HepG2 (cell line): ENCODE results near the gene RAET1L. TPM values are rescaled to one million over a fixed set of nuclear protein-coding genes. Genes with fewer than 3 reads are reported as not detected.

Source experiments
- ATAC-seq: fragments of 200-7000 bp; cut with Tn5 transposase; 3 replicates; pipeline ENCODE4 v1.9.1; 2020; ENCODE audit warnings: mild to moderate bottlenecking, moderate library complexity
- BruUV-seq: library from RNA; stranded (reverse); fragments of 400-500 nt; replicated peaks from 2 replicates; lab custom pipeline; 2021; lab: Mats Ljungman, UMichigan
- CTCF ChIA-PET: fragments of 300-600 bp; formaldehyde crosslinking; extraction: SDS; loops from one replicate; lab custom pipeline; 2021; ENCODE audit warnings: low total read pairs, inconsistent platforms, low intra/inter-chr PET ratio; lab: Yijun Ruan, JAX
- POLR2A ChIA-PET: fragments of 350-600 bp; sonication (Branson Sonifier 250); formaldehyde crosslinking; loops from one replicate; lab custom pipeline; 2020; ENCODE audit warnings: antibody characterized with exemption, inconsistent platforms; lab: Yijun Ruan, JAX
- DNase-seq: peaks from one replicate; pipeline ENCODE4 v3.0.0-alpha.2; 2015; ENCODE audit warnings: low spot score
- FAIRE-seq: peaks from 3 replicates; lab custom pipeline; 2011; peaks lifted over from hg19 to GRCh38; lab: Jason Lieb, UNC
- H2AFZ ChIP-seq: one replicate; pipeline ENCODE4 v1.6.1; 2011; ENCODE audit warnings: low read length, inconsistent platforms
- H3K27ac ChIP-seq: fragments of 300-600 bp; 3 replicates; pipeline ENCODE4 v1.8.0; 2011; ENCODE audit warnings: mixed run types, mild to moderate bottlenecking, mixed read lengths, low read length, inconsistent platforms; ENCODE audit not compliant: insufficient read depth; ENCODE audit errors: extremely low read length
- H3K27me3 ChIP-seq, 2 experiments: fragments of 200-600 bp in 1 of 2; 2 replicates in 1 of 2; 3 replicates in 1 of 2; pipeline versions ENCODE4 v1.6.0 to v1.8.0; 2011; ENCODE audit warnings: low read length in 2 of 2, mild to moderate bottlenecking in 2 of 2, moderate library complexity in 2 of 2, inconsistent platforms in 1 of 2; ENCODE audit not compliant: insufficient read depth in 2 of 2, control insufficient read depth in 1 of 2
- H3K36me3 ChIP-seq, 2 experiments: fragments of 200-600 bp in 1 of 2; replicated peaks in 1 of 2; 2 replicates in 1 of 2; 3 replicates in 1 of 2; pipeline versions ENCODE4 v1.5.1 to v1.8.0; 2011; ENCODE audit warnings: low read length in 2 of 2, inconsistent platforms in 1 of 2; ENCODE audit not compliant: insufficient read depth in 2 of 2, control insufficient read depth in 1 of 2
- H3K4me1 ChIP-seq: 2 replicates; pipeline ENCODE4 v1.5.1; 2012; ENCODE audit warnings: low read length, inconsistent platforms; ENCODE audit not compliant: insufficient read depth
- H3K4me2 ChIP-seq: 2 replicates; pipeline ENCODE4 v1.6.0; 2011; ENCODE audit warnings: low read depth, low read length, inconsistent platforms
- H3K4me3 ChIP-seq, 3 experiments: fragments of 200-600 bp in 1 of 3; sonication (generic), shearing (Covaris generic) in 1 of 3; replicated peaks in 1 of 3; 2 replicates each; pipeline ENCODE4 v1.5.1; 2011 to 2016; ENCODE audit warnings: low read length in 3 of 3, inconsistent platforms in 2 of 3, low read depth in 2 of 3, mild to moderate bottlenecking in 2 of 3, control low read depth in 1 of 3, mixed read lengths in 1 of 3; ENCODE audit not compliant: insufficient read depth in 1 of 3
- H3K79me2 ChIP-seq: one replicate; pipeline ENCODE4 v1.6.1; 2011; ENCODE audit warnings: low read length, inconsistent platforms; ENCODE audit not compliant: insufficient read depth
- H3K9ac ChIP-seq: 2 replicates; pipeline ENCODE4 v1.6.0; 2011; ENCODE audit warnings: mild to moderate bottlenecking, low read depth, low read length, inconsistent platforms; ENCODE audit not compliant: insufficient read depth
- H3K9me3 ChIP-seq: 2 replicates; pipeline ENCODE4 v1.5.1; 2012; ENCODE audit warnings: mild to moderate bottlenecking, low read length
- H4K20me1 ChIP-seq: 2 replicates; pipeline ENCODE4 v1.6.0; 2011; ENCODE audit warnings: inconsistent platforms, mild to moderate bottlenecking, low read length, moderate library complexity; ENCODE audit not compliant: insufficient read depth
- ATRX ChIP-seq: sonication (generic); formaldehyde crosslinking; IDR thresholded peaks from 2 replicates; pipeline ENCODE4 v1.4.0; 2020; ENCODE audit warnings: missing genetic modification reagents, borderline replicate concordance
- HNF4G ChIP-seq, 2 experiments: sonication (generic) in 1 of 2; formaldehyde crosslinking in 1 of 2; IDR thresholded peaks; 2 replicates each; pipeline versions ENCODE4 v1.4.0 to v1.6.1; 2011 to 2020; ENCODE audit warnings: borderline replicate concordance in 2 of 2, low read depth in 2 of 2, mild to moderate bottlenecking in 2 of 2, low read length in 1 of 2, missing genetic modification reagents in 1 of 2, moderate library complexity in 1 of 2
- MIER2 ChIP-seq: IDR thresholded peaks from 2 replicates; pipeline ENCODE4 v1.6.1; 2016; ENCODE audit warnings: missing biosample characterization, missing genetic modification reagents
- ZNF816 ChIP-seq: sonication (generic); formaldehyde crosslinking; IDR thresholded peaks from 2 replicates; pipeline ENCODE4 v1.8.0; 2022; ENCODE audit warnings: missing genetic modification reagents, mild to moderate bottlenecking, borderline replicate concordance
- ZNF891 ChIP-seq: sonication (generic); formaldehyde crosslinking; IDR thresholded peaks from 2 replicates; pipeline ENCODE4 v1.5.0; 2020; ENCODE audit warnings: mild to moderate bottlenecking, missing genetic modification reagents
- ZSCAN9 ChIP-seq: IDR thresholded peaks from 2 replicates; pipeline ENCODE4 v1.6.1; 2016; ENCODE audit warnings: borderline replicate concordance
- ZZZ3 ChIP-seq: sonication (generic); formaldehyde crosslinking; IDR thresholded peaks from 2 replicates; pipeline ENCODE4 v1.4.0; 2020; ENCODE audit warnings: missing genetic modification reagents, mild to moderate bottlenecking, borderline replicate concordance
- WGBS: methylation state at CpG from one replicate; pipeline ENCODE4 v1.1.6; 2017; ENCODE audit warnings: low lambda C conversion rate; 5-methylcytosine and 5-hydroxymethylcytosine counted together
- in situ Hi-C: cut with HindIII; loops from 2 replicates; pipeline ENCODE4 v1.10.0; 2017; ENCODE audit warnings: low pct_unique_long_range_greater_than_20kb; ENCODE audit not compliant: extremely low pct_ligation_motif_present
- intact Hi-C: fragments of 100-400 bp; cut with micrococcal nuclease; formaldehyde crosslinking; loops from one replicate; pipeline ENCODE4 v1.10.0; 2022; ENCODE audit not compliant: unreplicated experiment
- polyA plus RNA-seq, 8 experiments: library from polyadenylated mRNA; depleted of rRNA in 3 of 8; stranded (reverse) in 7 of 8; unstranded in 1 of 8; fragments of >200 nt; fragmentation: Illumina TruSeq in 4 of 8; extraction: Trizol in 4 of 8; gene quantifications; 2 replicates each; pipeline versions ENCODE4 v1.2.1 to v1.2.3, GENCODE V29; 2011 to 2016; ENCODE audit warnings: low read depth in 4 of 8, missing spikeins in 1 of 8, mixed read lengths in 1 of 8; ENCODE audit not compliant: insufficient read depth in 1 of 8
- total RNA-seq, 5 experiments: library from RNA; depleted of rRNA; stranded (reverse); fragments of >200 nt; fragmentation: Illumina TruSeq; extraction: Trizol; gene quantifications; 2 replicates each; pipeline ENCODE4 v1.2.3, GENCODE V29; 2016; ENCODE audit warnings: low read depth in 1 of 5
- TF ChIP-seq, protein P1 (sequence below): sonication (generic); formaldehyde crosslinking; IDR thresholded peaks from 2 replicates; pipeline ENCODE4 v1.8.0; 2022; ENCODE audit warnings: low read depth, missing genetic modification reagents
- TF ChIP-seq, protein P2 (sequence below): sonication (generic); formaldehyde crosslinking; IDR thresholded peaks from 2 replicates; pipeline ENCODE4 v1.4.0; 2020; ENCODE audit warnings: missing genetic modification reagents
- TF ChIP-seq, protein P3 (sequence below): sonication (generic); formaldehyde crosslinking; IDR thresholded peaks from 2 replicates; pipeline ENCODE4 v1.5.0; 2020; ENCODE audit warnings: missing genetic modification reagents
- TF ChIP-seq, protein P4 (sequence below): sonication (generic); formaldehyde crosslinking; IDR thresholded peaks from 2 replicates; pipeline ENCODE4 v1.4.0; 2020; ENCODE audit warnings: missing genetic modification reagents, mild to moderate bottlenecking, borderline replicate concordance

Gene RAET1L
- total and polyA plus RNA-seq, 2 of the 13 experiments (the other 11 are each of a cell fraction or from before 2014, with no cell fraction given), result not detected

DNA sequence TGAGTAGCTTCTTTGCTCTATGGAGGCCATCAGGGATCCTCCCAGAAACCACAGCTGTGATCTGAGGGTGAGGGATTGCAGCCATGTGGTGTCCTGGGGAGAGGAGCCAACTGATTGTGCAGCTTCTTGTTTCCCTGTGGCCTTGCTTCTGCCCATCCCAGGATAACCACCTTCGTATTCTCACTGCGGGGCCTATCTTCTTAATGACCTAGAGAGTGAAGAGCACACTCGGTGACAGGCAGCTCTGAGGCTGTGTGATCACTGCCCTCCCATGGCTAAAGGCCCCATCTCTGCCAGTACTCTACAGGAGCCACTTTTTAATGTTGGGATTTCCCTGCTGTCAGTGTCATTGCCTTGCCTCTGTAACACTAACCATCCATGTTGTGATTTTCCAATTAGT lies 5.3 kb upstream of the RAET1L start (continued):
- TF ChIP-seq, protein P1, sequence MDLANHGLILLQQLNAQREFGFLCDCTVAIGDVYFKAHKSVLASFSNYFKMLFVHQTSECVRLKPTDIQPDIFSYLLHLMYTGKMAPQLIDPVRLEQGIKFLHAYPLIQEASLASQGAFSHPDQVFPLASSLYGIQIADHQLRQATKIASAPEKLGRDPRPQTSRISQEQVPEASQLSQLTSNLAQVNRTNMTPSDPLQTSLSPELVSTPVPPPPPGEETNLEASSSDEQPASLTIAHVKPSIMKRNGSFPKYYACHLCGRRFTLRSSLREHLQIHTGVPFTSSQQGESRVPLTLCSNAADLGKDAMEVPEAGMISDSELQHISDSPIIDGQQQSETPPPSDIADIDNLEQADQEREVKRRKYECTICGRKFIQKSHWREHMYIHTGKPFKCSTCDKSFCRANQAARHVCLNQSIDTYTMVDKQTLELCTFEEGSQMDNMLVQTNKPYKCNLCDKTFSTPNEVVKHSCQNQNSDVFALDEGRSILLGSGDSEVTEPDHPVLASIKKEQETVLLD (CRISPR knock-in tag), result no peak
- no peak for TF ChIP-seq ZNF891 (CRISPR knock-in tag)

DNA sequence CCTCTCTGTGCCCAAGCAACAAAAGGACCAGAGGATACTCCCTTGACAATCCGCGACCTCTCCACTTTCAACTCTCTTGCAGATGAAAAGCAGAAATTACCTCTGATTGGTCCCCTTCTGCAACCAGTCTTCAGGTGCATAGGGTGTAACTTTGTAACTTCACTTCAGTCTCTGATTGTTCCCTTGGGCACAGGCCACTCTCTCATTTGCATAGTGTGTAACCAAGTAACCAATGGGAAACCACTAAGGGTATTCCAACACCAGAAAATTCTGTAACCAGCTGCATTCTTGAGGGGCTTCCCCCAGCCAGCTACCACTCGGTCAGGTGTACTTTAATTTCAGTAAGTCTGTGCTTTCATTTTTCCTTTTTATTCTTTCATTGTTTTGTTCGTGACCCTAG lies 4.4 kb upstream of the RAET1L start:
- intact Hi-C loops (no loop called here), in situ Hi-C loops (loop anchor here (5.0 kb wide), 1 partner anchor 97 kb away; no protein-coding TSS in a partner anchor)
- ATAC-seq (no peak), DNase-seq (no peak), FAIRE-seq (no peak)
- ChIA-PET POLR2A (no interaction called here), CTCF (no interaction called here)
- TF ChIP-seq ZNF816 (CRISPR knock-in tag) (no peak), HNF4G (IDR thresholded peaks at IDR 0.05; ENCODE audit: borderline replicate concordance, low read depth, low read length) (no peak), HNF4G (CRISPR knock-in tag; IDR thresholded peaks at IDR 0.05; ENCODE audit: borderline replicate concordance, low read depth) (no peak), ATRX (CRISPR knock-in tag) (no peak), ZSCAN9 (CRISPR knock-in tag) (no peak), MIER2 (CRISPR knock-in tag) (no peak), ZZZ3 (CRISPR knock-in tag) (no peak)
- TF ChIP-seq, protein P2, sequence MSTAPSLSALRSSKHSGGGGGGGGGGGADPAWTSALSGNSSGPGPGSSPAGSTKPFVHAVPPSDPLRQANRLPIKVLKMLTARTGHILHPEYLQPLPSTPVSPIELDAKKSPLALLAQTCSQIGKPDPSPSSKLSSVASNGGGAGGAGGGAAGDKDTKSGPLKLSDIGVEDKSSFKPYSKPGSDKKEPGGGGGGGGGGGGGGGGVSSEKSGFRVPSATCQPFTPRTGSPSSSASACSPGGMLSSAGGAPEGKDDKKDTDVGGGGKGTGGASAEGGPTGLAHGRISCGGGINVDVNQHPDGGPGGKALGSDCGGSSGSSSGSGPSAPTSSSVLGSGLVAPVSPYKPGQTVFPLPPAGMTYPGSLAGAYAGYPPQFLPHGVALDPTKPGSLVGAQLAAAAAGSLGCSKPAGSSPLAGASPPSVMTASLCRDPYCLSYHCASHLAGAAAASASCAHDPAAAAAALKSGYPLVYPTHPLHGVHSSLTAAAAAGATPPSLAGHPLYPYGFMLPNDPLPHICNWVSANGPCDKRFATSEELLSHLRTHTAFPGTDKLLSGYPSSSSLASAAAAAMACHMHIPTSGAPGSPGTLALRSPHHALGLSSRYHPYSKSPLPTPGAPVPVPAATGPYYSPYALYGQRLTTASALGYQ (CRISPR knock-in tag), result no peak
- TF ChIP-seq, protein P3, sequence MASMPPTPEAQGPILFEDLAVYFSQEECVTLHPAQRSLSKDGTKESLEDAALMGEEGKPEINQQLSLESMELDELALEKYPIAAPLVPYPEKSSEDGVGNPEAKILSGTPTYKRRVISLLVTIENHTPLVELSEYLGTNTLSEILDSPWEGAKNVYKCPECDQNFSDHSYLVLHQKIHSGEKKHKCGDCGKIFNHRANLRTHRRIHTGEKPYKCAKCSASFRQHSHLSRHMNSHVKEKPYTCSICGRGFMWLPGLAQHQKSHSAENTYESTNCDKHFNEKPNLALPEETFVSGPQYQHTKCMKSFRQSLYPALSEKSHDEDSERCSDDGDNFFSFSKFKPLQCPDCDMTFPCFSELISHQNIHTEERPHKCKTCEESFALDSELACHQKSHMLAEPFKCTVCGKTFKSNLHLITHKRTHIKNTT (CRISPR knock-in tag), result no peak
- TF ChIP-seq, protein P4, sequence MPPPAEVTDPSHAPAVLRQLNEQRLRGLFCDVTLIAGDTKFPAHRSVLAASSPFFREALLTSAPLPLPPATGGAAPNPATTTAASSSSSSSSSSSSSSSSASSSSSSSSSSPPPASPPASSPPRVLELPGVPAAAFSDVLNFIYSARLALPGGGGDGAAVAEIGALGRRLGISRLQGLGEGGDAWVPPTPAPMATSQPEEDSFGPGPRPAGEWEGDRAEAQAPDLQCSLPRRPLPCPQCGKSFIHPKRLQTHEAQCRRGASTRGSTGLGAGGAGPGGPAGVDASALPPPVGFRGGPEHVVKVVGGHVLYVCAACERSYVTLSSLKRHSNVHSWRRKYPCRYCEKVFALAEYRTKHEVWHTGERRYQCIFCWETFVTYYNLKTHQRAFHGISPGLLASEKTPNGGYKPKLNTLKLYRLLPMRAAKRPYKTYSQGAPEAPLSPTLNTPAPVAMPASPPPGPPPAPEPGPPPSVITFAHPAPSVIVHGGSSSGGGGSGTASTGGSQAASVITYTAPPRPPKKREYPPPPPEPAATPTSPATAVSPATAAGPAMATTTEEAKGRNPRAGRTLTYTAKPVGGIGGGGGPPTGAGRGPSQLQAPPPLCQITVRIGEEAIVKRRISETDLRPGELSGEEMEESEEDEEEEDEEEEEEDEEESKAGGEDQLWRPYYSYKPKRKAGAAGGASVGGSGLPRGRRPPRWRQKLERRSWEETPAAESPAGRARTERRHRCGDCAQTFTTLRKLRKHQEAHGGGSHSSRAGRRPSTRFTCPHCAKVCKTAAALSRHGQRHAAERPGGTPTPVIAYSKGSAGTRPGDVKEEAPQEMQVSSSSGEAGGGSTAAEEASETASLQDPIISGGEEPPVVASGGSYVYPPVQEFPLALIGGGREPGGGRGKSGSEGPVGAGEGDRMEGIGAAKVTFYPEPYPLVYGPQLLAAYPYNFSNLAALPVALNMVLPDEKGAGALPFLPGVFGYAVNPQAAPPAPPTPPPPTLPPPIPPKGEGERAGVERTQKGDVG (CRISPR knock-in tag), result no peak
- WGBS, result 40% methylated on average over 4 of the region's 4 CpGs
- Histone ChIP-seq H3K36me3 (no peaks in the 10 kb centered on the region), H3K79me2 (no peaks in the 10 kb centered on the region), H3K9me3 (no peaks in the 10 kb centered on the region), H3K27ac (no peak overlapping the region), H3K4me3 (no peak overlapping the region), H4K20me1 (no peaks in the 10 kb centered on the region), H3K9ac (no peak overlapping the region), H3K4me2 (no peak overlapping the region), H3K4me1 (no peaks in the 10 kb centered on the region), H3K27me3 (peaks cover 9 to 60% of the 10 kb centered on the region in 2 experiments), H2AFZ (no peak overlapping the region)
- BruUV-seq, result no TSS peak
